Fibroblast of skin of abdomen (primary cell): ENCODE data around the gene TMEM89. TPM values are rescaled to one million over a fixed set of nuclear protein-coding genes. Genes with fewer than 3 reads are reported as not detected.

ENCODE experiments used
- DNase-seq: peaks from one replicate; pipeline ENCODE4 v3.0.0-alpha.2; 2013
- polyA plus RNA-seq, 2 experiments: library from polyadenylated mRNA; unstranded; fragments of 120-200 nt; gene quantifications; one replicate each; pipeline ENCODE4 v1.2.1, GENCODE V29; 2013; ENCODE audit not compliant: insufficient read length in 2 of 2

Gene TMEM89, protein sequence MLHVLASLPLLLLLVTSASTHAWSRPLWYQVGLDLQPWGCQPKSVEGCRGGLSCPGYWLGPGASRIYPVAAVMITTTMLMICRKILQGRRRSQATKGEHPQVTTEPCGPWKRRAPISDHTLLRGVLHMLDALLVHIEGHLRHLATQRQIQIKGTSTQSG
- polyA plus RNA-seq (2013, experiment 1 of 2; ENCODE audit: insufficient read length): not detected
- polyA plus RNA-seq (2013, experiment 2 of 2; ENCODE audit: insufficient read length): not detected

DNA sequence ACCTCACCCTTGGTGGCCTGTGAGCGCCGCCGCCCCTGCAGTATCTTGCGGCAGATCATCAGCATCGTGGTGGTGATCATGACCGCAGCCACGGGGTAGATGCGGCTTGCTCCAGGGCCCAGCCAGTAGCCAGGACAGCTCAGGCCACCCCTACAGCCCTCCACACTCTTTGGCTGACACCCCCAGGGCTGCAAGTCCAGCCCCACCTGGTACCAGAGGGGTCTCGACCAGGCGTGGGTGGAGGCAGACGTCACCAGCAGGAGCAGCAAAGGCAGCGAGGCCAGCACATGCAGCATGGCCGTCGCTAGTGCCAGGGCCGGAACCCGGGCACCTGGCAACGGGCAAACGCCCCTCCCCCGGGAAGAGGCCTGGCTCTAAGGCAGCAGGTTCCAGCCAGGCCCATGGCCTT lies at the start of gene TMEM89:
Gene TMEM89, minus strand, starts transcription at position 309 of the 409 bp plus-strand sequence. Its CDS starts 13 bp downstream, at position 296.
- no peak for DNase-seq

DNA sequence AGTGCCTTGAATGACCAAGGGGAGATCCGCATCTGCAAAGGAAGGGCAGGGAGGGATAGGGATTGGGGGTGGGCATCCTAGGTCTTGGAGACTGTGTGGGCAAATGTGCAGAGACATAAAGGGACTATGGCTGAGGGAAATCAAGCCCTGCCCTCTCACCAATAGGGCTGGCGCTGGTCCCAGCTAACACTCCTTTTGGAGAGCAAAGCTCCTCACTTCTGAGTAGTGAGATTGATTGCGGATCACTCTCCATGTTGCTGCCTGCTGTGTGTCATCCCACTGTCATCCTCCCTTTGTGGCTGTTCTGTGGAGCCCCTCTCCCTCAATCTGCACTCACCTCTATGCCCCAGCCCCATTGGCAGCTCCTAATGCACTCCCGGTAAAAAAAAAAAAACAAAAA lies 43.4 kb upstream of the TMEM89 start:
- DNase-seq: no peak

DNA sequence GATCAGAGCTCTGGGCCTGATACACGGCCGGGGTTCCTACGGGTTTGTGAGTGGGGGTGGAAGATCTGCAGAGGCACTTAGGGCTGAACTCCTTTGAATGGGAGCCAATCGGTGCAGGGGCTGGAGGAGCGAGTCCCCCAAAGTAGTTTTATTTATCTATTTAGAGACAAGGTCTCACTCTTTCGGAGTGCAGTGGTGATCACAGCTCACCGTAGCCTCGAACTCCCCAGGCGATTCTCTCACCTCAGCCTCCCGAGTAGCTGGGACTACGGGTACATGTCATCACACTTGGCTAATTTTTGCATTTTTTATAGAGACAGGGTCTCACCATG lies 42.7 kb upstream of the TMEM89 start:
- no peak for DNase-seq

DNA sequence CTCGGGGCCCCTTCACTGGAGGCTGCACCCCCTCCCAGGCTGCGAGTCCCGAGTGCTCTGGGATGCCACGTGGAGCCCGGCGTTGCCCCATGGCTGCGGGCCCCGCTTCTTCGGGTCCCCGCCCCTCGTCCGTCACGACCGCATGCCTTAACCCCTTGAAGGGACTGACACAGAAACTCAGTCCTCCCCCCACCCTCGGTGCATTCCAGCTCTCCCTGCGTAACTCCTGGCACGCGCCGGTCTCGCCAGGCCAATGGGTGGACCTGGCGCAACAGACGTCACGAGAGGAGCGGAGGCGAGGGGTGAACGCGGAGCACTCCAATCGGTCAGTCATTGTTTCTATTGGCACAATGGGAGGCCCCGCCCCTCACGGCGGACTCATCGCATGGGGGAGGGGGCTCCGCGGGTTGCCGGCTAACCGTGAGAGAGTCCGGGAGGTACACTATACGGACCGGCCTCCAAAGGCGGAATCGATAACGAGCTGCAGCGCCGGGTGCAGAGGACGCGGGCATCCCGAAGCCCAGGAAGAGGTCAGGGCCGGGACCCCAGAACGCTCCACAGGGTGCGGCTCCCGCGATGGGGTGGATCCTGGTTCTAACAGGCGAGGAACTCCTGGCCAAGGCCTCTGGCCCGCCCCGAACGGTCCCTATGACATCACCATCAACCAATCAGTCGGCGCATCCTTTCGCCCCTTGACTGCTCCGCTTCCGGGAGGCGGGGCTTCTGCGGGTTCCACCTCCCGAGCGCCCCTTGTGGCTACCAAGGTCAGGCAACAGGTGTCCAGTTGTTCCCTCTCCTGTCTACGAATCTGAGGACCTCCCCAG lies 42.1 kb upstream of the TMEM89 start:
- peak; percentile 94 for DNase-seq

DNA sequence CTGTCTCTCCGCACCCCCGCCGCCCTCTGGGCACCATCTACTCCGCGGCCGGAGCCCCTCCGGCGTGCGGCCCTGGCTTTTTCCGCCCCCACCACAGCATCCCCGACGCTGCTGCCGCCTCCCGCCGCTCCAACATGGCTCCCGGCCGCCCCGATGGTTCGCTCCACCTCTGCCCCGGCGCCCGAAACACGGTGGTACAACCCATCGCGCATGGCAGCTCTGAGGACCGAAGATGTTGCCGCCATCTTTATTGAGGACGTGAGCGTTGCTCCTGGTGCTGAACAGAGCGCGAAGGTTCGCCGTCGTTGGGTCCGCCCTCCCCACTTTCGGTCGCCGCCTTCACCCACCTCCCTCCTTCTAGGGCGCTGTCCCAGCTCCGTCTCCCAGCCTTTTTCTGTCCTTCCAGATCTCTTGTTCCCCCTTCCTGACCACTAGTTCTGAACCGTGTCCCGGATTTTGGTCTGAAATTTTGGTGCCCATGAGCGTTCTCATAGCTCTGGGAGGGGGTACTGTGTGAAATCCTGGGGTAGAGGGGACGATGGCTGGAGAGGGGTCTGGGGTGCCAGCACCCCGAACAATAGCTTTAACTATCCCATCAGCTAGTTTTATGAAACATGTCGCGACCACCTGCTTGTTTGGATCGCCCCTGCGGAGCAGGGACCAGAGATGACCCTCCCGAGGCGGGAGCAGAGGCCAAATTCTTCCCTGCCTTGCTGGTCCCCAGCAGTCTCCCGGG lies 41.4 kb upstream of the TMEM89 start, which contains the start of gene CELSR3:
Gene CELSR3, minus strand, starts transcription at position 134 of the 736 bp plus-strand sequence. CDS start 252 bp downstream, outside the sequence.
- peak; percentile 84 for DNase-seq

DNA sequence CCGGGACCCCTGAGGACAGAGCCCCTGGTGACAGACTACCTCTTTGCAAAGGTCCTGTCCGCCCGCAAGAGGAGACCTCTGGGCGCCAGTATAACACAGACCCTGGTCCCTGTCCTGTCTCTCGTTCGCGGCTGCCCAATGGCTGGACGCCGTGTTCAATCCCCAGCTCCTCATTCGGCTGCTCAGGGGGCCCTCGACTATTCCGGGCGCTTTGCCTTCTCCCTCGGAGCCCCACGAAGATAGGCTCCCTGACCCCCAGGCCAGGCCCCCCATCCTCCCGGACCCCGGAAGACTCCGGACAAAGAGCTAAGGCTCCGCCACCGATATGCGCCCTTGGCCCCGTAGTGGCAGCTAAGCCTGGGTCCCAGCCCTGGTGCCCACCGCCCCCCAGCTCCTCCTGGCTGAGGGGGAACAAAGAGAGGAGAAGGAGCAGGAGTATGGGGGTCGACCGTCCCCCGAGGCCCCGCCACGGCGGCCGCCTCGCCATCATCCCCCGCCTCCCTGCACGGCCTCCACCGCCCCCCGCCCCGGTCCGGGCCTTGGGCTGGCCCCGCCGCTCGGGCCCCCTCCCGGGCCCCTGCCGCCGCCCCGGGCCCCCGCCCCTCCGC lies 40.7 kb upstream of the TMEM89 start:
- no peak for DNase-seq

DNA sequence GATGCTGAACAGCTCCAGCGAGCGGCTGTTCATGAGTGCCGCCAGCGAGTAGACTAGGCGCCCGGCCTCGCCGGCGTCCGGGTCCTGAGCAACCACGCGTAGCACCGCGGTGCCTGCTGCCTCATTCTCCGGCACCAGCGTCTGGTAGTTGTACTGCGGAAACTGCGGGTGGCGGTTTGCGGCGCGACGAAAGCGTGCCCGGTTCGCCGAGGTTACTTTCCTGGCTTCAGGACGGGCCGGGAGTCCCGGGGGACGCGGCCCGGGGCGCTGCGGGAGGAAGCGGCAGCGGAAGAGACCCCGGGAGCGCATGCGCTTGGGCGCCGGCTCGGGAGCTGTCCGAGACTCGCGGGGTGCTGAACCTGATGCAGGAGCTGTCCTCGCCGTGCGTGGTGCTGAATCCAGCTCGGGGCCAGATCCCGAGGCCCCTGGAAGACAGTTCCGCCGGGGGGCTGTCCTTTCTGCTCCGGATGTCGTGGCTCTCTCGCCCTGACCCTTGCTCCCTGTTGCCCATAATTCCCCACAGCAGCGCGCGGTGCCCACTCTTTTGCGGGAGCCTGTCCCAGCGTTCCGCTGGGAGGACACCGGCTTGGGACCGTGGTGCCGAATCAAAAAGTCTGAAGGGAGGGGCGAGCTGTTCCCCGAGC lies 40.1 kb upstream of the TMEM89 start:
- peak; percentile 44 for DNase-seq

DNA sequence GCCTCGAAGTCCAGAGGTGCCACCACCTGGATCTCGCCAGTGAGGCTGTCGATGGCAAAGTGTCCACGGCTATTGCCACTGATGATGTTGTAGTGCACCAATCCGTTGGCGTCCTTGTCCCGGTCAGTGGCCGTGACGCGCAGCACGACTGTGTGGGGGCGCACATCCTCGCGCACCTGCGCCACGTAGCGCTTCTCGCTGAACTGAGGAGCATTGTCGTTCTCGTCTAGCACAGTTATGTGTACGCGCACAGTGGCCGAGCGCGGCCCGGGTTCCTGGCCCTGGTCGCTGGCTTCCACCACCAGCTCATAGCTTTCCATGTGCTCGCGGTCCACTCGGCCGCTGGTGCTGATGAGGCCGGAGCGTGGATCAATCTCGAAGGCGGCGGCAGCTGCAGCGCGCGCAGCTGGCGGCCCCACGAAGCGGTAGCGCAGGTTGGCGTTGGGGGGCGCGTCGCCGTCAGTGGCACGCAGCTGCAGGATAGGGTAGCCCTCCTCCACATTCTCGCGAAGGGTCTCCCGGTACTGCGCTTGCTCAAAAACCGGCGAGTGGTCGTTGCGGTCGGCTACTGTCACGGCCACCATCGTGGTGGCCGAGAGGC lies 39.3 kb upstream of the TMEM89 start:
- DNase-seq: no peak

DNA sequence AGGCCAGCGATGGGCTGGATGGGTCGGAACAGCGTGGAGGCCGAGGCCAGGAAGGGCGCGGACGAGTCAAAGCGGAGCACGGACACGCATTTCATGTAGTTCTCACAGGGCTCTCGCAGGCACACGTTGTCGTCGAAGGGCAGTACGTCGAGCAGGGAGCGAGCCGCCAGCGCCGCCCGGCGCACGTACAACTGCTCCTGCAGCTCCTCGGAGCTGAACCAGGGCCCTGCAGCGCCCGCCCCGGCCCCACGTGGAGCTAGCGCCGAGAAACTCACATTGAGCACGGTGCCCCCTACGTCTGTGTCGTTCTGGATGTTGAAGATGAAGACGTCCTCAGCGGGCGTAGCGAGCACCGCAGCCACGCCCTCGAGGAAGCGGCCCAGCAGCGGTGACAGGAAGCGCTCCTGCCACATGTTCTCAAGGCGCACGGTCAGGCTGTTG lies 35.3 kb upstream of the TMEM89 start:
- DNase-seq: no peak

DNA sequence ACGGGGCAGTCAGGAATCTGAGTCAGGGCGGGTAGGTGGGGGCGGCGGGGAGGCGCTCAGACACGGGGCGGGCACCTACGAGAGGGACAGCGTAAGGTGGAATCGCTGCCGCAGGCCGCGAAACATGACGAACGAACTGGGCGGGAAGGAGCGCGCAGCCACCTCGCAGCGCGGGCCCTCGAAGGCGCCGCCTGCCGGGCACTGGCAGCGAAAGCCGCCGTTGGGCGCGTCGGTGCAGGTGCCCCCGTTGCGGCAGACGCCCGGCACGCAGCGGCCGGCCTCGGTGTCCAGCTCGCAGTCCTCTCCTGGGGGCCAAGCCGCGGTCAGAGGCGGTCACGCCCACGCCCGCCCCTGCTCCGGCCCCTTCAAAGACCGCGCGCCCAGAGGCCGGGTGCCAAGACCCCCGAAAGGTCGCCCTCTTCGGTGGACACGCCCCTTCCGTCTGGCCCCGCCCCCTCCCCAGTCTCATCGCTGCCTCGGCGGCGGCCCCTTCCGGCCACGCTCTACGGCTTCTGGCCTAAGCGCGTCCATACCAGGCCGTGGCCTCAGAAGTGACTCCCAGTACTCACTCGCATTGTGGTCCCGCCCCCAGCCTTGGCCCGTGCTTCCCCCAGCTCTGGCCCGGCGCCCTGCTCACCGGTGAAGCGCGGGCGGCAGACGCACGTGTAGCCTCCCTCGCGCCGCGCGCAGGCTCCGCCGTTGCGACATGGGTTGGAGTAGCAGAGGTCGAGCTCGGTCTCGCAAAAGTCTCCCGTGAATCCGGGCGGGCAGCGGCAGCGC lies 34.7 kb upstream of the TMEM89 start:
- peak; percentile 48 for DNase-seq

DNA sequence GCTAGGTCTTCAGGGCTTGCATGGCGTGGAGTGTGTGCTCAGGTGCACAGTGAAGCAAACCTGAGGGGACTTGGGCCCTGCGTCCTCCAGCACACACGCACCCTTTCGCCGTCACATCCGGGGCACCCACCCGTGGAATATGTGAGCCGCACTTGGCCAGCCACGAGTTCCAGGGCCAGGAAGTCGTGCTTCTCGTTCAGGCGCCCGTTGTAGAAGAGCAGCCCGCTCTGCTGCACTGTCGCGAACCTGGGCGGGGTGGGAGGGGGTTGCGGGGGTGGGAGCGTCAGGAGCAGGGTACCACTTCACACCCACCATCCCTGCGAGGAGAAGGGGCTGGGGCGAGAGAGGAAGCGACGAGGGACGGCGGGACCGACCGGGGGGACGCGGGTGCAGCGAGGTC lies 34.0 kb upstream of the TMEM89 start:
- no peak for DNase-seq

DNA sequence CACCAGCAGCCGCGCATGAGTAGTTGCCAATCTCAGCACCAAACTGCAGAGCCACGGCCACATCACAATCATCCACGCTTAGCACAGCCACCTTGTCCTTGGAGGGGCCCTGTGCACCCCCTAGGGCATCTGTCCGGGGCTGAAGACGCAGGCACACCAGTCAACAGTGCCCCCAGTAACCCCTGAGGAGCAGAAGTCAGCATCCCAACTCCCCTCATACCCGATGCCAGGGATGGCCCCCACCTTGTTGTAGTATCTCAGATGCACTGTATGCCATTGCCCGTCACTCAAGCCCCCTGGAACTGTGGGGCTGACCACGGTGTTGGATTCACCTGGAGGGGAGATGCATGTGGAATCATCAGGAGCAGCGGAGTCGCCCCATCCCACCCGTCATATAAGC lies 33.5 kb upstream of the TMEM89 start:
- DNase-seq: no peak

DNA sequence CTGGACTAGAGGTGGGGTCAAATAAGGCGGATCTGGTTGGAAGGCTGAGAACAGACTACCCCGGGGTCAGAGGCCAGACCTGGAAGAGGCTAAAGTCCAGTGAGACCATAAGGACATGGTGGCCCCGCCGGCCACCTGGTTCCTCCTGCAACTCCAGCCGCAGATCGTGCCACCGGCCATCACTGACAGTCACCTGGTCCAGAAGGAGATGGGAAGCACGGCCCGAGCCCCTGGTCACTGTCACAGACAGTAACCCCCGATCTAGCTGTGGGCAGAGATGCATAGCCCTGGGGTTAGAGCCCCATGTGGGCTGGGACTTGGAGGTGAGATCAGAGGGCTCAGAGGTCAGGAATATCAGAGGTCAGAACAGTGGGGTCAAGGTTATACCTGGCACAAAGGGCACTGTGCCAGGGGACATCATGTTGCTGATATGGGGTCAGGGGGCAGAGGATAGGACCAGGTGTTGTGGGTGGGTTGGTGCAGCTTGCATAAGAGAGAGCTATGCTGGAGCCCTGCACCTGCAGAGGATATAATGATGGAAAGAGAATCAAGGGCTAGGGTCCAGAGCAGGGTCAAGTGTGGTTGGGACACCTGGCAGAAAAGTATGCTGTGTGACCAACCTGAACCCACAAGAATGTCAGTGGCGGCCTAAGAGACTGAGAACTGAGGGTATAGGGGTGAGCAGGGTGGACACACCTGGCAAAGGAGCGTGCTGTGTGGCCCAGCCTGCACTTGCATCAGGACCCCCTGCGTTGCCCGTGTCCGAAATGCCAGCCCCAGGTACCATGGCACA lies 31.6 kb upstream of the TMEM89 start:
- no peak for DNase-seq

DNA sequence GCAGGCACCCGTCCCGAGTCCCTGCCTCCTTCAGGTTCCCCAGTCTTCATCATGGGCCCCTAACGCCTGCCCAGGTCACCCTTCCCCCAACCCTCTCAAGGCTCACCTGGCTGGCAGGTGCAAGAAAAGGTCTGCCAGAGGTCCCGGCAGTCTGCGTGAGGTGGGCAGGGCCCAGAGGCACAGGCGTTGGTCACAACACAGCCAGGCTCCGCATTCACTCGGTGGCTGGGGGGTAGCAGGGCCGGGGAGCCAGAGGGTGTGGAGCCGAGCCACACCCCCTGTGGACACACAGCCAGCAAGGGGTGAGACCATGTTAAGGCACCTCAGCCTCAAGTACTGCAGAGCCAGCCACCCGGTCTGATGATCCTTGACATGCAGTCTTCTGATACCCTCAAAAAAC lies 30.2 kb upstream of the TMEM89 start:
- DNase-seq: no peak

DNA sequence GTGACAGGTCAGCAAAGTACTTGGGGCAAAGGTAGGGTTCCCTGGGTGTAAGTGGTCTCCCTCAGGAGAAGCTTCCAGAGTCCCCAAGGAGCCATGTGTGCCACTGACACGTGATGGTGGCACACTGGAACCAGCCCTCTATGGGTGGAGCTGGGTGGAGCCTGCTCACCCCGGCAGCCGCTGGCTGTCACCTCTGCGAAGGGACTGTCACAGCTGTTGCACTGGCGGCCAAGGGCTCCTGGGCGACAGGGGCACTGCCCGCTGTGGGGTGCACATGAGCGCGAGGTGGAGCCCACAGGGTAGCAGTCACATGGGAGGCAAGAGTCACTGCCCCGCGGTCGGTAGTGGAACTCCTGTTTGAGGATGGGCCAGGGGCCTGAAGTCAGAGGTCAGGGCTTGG lies 29.2 kb upstream of the TMEM89 start:
- no peak for DNase-seq

DNA sequence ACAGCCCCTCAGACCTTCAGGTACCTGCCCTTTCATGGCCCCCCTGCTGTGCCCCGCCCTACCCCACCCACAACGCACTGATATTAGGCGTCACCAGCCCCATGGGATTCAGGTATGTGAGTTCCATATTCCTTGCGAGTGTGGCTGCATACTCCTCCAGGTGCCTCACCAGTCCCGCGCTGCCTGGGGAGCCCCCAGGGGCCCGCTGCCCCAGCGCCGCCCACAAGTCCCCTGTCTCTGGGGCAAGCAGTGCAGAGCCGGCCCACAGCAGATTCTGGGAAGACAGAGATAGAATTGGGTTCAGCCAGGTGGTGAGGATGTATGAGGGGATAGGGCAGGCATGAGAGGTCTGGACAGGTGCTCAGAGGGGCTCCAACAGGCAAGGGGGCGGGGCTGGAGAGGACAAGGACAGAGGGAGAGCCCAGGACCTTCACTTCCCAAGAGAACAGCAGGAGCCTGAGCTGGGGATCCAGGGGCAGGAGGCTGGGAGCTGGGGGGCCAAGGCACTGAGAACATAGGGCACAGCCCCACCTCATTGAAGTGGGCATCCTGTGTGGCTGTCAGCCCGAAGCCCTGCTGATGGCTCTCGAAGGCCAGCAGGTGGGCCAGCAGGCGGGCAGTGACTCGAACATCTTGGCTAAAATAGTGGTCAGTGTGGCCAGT lies 26.8 kb upstream of the TMEM89 start:
- no peak for DNase-seq

DNA sequence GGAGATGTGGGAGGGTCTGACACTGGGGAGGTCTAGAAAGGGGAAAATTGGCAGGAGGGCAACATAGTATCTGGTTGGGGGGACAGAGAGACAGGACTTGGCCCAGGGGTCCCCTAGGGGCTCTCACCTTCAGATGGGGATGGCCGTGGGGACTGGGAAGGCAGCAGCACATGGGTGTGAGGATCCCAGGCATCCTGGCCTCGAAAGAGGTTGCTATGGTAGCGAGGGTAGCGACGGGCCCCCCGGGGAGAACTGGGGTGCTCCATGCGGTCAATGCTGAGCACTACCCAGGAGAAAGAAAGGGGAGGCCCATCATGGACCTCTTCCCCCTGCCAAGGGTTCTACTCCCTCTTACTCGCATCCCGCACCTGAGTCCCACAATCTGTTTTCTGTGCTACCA lies 26.1 kb upstream of the TMEM89 start:
- no peak for DNase-seq

DNA sequence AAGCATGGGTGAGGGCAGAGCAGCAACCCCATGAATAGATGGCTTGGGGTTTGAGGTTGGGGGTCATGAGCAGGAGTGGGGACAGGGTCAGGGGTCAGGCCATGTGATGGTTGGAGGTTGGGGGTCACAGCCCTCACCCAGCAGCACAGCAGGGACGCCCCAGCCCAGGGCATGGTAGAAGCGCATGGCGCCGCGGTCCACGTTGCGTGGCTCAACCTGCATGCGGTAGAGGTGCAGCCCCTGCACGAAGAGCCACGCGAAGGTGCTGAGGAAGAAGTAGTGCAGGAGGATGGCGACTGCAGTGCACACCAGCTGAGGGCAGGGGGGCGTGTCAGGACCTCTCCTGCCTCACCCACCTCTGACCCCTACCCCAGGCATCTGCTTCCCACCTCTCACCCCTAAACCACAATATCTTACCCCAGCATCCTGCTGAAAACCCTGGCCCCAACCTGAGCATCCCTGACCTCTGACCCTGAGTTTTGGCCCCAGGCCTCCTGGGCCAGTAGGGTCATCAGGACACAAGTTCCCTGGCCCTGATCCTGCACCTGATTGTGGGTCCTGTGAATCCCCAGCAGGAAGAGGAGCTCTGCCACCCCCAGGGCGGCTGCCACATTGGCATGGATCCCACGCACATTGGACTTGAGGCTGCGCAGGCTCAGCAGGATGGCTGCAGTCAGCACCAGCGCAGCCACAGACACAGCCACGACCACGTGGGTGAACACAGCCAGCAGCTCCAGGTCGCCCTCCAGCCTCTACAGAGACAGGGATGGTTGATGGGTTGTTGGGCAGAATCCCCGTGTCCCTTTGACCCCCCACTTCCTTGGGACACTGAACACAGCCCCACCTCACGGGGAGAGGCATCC lies 23.6 kb upstream of the TMEM89 start:
- no peak for DNase-seq

DNA sequence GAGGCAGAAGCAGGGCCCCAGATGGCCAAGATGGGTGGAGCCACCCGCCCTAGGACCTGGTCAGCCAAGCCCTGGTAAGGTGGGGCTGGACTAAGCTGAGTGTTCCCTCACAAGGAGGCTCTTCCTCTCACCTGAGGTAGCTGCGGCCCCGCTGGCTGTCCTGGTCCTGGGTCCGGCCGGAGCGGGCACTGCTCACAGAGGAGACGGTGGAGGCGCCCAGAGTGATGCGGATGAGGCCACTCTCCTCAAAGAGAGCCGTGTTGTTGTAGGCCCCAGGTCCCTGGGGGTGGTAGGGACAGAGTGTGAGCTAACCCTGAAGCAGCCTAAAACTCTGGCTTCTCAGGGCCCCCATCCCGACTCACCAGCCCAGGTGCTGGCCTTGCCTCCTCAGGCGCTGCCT lies 21.0 kb upstream of the TMEM89 start:
- DNase-seq: no peak
